ENCODE results near the gene TMEM107.

Gene TMEM107

DNA sequence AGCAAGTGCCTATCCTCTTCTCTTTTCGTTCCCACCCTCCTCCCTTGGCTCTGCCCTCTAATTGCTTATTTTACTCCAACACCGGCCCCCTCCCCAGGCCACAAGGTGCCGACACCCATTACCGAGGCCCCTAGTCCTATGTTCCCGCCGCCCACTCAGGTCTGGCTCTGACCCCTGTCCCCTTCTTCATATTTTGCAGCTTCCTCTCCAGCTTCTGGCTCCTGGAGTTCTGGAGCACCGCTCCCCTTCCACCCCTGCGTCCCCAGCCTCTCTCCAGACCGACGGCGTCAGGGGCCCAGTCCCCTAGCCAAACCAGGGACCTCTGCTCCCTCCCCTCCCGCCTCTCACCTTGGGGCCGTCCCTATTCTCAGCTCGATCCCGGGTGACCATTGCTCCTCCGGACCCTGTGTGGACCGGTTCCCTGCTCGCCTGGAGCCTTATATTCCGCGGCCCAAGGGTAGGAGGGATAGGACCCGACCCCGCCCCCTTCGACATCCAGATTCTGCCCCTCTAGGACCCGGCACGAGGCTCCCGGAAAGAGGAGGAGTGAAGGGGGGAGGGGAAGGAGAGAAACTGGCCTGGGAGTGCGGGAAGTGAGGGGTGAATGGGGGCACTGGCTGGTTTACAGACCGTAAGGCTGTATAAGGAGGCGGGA is 52.4 kb downstream of the TMEM107 start, which contains the start of gene HES7:
Gene HES7 (minus strand): TSS at position 412 of the 655 bp plus-strand sequence. CDS start 22 bp downstream, at position 390.
- Histone ChIP-seq H3K9me3 (ENCODE audit: control insufficient read depth, low read length) (no peaks in the 10 kb centered on the region), H3K27me3 (ENCODE audit: control insufficient read depth, insufficient read depth, low read length) (peaks cover 2% of the 10 kb centered on the region), H2AFZ (peak within 1 kb of the TSS; percentile 87), H3K4me3 (ENCODE audit: low read depth, low read length) (peak within 1 kb of the TSS; percentile 80), H3K79me2 (no peaks in the 10 kb centered on the region), H3K4me1 (peaks cover 39% of the 10 kb centered on the region), H3K4me2 (ENCODE audit: low read length) (peak within 1 kb of the TSS; percentile 82), H3K9ac (no peak within 1 kb of the TSS), H3K27ac (no peak within 1 kb of the TSS), H3K36me3 (ENCODE audit: control insufficient read depth, insufficient read depth, low read length) (no peaks in the 10 kb centered on the region)
- TF ChIP-seq, protein P1, sequence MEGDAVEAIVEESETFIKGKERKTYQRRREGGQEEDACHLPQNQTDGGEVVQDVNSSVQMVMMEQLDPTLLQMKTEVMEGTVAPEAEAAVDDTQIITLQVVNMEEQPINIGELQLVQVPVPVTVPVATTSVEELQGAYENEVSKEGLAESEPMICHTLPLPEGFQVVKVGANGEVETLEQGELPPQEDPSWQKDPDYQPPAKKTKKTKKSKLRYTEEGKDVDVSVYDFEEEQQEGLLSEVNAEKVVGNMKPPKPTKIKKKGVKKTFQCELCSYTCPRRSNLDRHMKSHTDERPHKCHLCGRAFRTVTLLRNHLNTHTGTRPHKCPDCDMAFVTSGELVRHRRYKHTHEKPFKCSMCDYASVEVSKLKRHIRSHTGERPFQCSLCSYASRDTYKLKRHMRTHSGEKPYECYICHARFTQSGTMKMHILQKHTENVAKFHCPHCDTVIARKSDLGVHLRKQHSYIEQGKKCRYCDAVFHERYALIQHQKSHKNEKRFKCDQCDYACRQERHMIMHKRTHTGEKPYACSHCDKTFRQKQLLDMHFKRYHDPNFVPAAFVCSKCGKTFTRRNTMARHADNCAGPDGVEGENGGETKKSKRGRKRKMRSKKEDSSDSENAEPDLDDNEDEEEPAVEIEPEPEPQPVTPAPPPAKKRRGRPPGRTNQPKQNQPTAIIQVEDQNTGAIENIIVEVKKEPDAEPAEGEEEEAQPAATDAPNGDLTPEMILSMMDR (IDR thresholded peaks at IDR 0.05) = no peak

DNA sequence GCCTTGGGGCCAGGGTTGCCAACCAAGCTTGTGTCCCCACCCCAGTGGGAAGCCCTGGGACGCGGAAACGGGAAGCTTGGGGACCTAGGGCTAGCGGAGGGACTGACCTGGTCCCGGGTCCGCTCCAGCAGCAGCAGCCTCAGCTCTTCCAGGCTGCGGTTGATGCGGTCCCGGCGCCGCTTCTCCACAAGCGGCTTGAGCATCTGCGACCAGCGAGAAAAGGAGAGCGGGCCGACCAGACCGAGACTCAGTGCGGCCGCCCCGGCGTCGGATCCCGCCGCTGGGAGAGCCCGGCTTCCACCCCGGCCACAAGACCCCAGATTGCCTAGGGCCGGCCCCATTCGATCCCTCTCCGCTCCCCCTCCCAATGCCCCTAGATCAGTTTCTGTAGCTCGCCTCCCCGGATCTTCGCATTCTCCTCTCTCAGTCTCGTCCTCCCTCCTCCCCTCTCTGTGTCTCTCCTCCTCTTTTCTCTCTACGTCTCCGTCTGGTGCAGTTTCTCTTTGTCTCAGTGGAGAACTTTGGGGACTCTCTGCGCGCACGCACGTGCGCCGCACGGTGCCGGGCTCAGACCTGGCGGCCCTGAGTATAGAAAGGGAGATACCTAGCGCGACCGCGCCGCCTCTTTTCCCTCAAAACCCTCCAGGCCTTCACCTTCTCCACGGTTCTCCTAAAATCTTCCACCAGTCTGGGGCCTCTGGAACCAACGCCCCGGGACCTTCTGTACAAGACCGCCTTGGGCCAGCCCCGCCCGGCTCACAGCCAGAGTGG is 53.1 kb downstream of the TMEM107 start:
- TF ChIP-seq, protein P1 (IDR thresholded peaks at IDR 0.05) = no peak
- Histone ChIP-seq H3K9me3 (ENCODE audit: control insufficient read depth, low read length) (no peaks in the 10 kb centered on the region), H3K4me3 (ENCODE audit: low read depth, low read length) (peak overlapping the region; percentile 80), H2AFZ (peak overlapping the region; percentile 87), H3K4me1 (peaks cover 40% of the 10 kb centered on the region), H3K9ac (no peak overlapping the region), H3K36me3 (ENCODE audit: control insufficient read depth, insufficient read depth, low read length) (no peaks in the 10 kb centered on the region), H3K79me2 (no peaks in the 10 kb centered on the region), H3K27me3 (ENCODE audit: control insufficient read depth, insufficient read depth, low read length) (peaks cover 2% of the 10 kb centered on the region), H3K4me2 (ENCODE audit: low read length) (peak overlapping the region; percentile 82), H3K27ac (no peak overlapping the region)

All from parathyroid adenoma (tissue), 2 donors.